Peyer's patch (tissue), 4 donors: Measurements from ENCODE around the gene RTF2. TPM values are rescaled to one million over a fixed set of nuclear protein-coding genes. Genes with fewer than 3 reads are reported as not detected.
"Not testable (repeated sequence)": the region's sequence is repeated elsewhere in the genome, so short reads cannot be mapped to it uniquely, and the experiment has no call there.

ENCODE experiments used
- DNase-seq, 3 donors: peaks; one replicate each; pipeline ENCODE4 v3.0.0-alpha.2; 2017 to 2019
- H3K27ac ChIP-seq, 4 donors: fragments of 200-600 bp; sonication (generic); one replicate each; pipeline ENCODE4 v1.5.1; 2016 to 2019
- H3K27me3 ChIP-seq, 2 donors: fragments of 200-600 bp; sonication (generic); one replicate each; pipeline ENCODE4 v1.5.1; 2019
- H3K36me3 ChIP-seq, 3 donors: fragments of 200-600 bp; sonication (generic); one replicate each; pipeline ENCODE4 v1.5.1; 2016 to 2019
- H3K4me1 ChIP-seq, 4 donors: fragments of 200-600 bp; sonication (generic); one replicate each; pipeline ENCODE4 v1.5.1; 2016 to 2019
- H3K4me3 ChIP-seq, 4 donors: fragments of 200-600 bp; sonication (generic); 1 replicate in 3 of 4; 2 replicates in 1 of 4; pipeline ENCODE4 v1.5.1; 2016 to 2019; ENCODE audit warnings: mild to moderate bottlenecking in 1 of 4
- H3K9me3 ChIP-seq, 4 donors: fragments of 200-600 bp; sonication (generic); one replicate each; pipeline ENCODE4 v1.5.1; 2016 to 2019; ENCODE audit warnings: mild to moderate bottlenecking in 1 of 4
- CTCF ChIP-seq, 6 experiments: fragments of 450-650 bp in 4 of 6; fragments of 200-600 bp in 2 of 6; sonication (generic) in 1 of 6; IDR thresholded peaks; one replicate each; pipeline ENCODE4 v1.5.1; 2017 to 2019; ENCODE audit warnings: antibody characterized with exemption in 6 of 6, mild to moderate bottlenecking in 3 of 6, moderate library complexity in 1 of 6
- POLR2A ChIP-seq, 2 donors: fragments of 450-650 bp; IDR thresholded peaks; one replicate each; pipeline ENCODE4 v1.5.1; 2017; ENCODE audit warnings: antibody characterized with exemption in 2 of 2, mild to moderate bottlenecking in 2 of 2, moderate library complexity in 2 of 2
- total RNA-seq, 4 donors: library from RNA; depleted of rRNA; stranded (reverse); fragments of >200 nt; gene quantifications; one replicate each; pipeline ENCODE4 v1.1.0, GENCODE V29; 2016

Gene RTF2
- total RNA-seq, 4 donors from 2014 or later: 36.3 to 53.8 (median 48.4) TPM

- no peak for DNase-seq
- no peaks in the 10 kb centered on the region for H3K36me3 ChIP-seq
- no peak for TF ChIP-seq POLR2A (IDR thresholded peaks at IDR 0.05)
- no peak for TF ChIP-seq CTCF (IDR thresholded peaks at IDR 0.05)
Measured at GRCh38 chr20:56551571-56551970, 83.1 kb downstream of the RTF2 start.

GRCh38 chr20:56552911-56553629 is 84.6 kb downstream of the RTF2 start:
- TF ChIP-seq CTCF (IDR thresholded peaks at IDR 0.05) (no peak), POLR2A (IDR thresholded peaks at IDR 0.05) (no peak)
- Histone ChIP-seq H3K36me3 (no peaks in the 10 kb centered on the region), H3K4me1 (no peaks in the 10 kb centered on the region), H3K27me3 (no peaks in the 10 kb centered on the region), H3K27ac (no peak overlapping the region), H3K9me3 (no peaks in the 10 kb centered on the region), H3K4me3 (no peak overlapping the region)
- no peak for DNase-seq

More at GRCh38 chr20:56551571-56551970, 83.1 kb downstream of the RTF2 start:
- H3K27ac ChIP-seq: no peak overlapping the region
- H3K27me3 ChIP-seq: no peaks in the 10 kb centered on the region
- no peak overlapping the region for H3K4me3 ChIP-seq
- no peaks in the 10 kb centered on the region for H3K9me3 ChIP-seq
- no peaks in the 10 kb centered on the region for H3K4me1 ChIP-seq

- H3K36me3 ChIP-seq: no peaks in the 10 kb centered on the region
- no peak overlapping the region for H3K4me3 ChIP-seq
- no peaks in the 10 kb centered on the region for H3K9me3 ChIP-seq
- H3K27me3 ChIP-seq: no peaks in the 10 kb centered on the region
- no peaks in the 10 kb centered on the region for H3K4me1 ChIP-seq
- DNase-seq: no peak
- TF ChIP-seq POLR2A (IDR thresholded peaks at IDR 0.05): no peak
- TF ChIP-seq CTCF (IDR thresholded peaks at IDR 0.05): no peak
- no peak overlapping the region for H3K27ac ChIP-seq
Measured at GRCh38 chr20:56554869-56555268, 86.4 kb downstream of the RTF2 start.

- Histone ChIP-seq H3K9me3 (no peaks in the 10 kb centered on the region), H3K27ac (no peak overlapping the region), H3K4me1 (no peaks in the 10 kb centered on the region), H3K4me3 (no peak overlapping the region), H3K36me3 (no peaks in the 10 kb centered on the region), H3K27me3 (no peaks in the 10 kb centered on the region)
- DNase-seq: no peak
- no peak for TF ChIP-seq CTCF (IDR thresholded peaks at IDR 0.05)
- no peak for TF ChIP-seq POLR2A (IDR thresholded peaks at IDR 0.05)
Measured at GRCh38 chr20:56558968-56559367, 90.5 kb downstream of the RTF2 start.

- not testable (repeated sequence) for H3K36me3 ChIP-seq, H3K4me1 ChIP-seq, H3K4me3 ChIP-seq, H3K27ac ChIP-seq, H3K27me3 ChIP-seq, DNase-seq, H3K9me3 ChIP-seq
Measured at GRCh38 chr20:56564526-56564925, 96.1 kb downstream of the RTF2 start.

GRCh38 chr20:56565511-56565910 is 97.1 kb downstream of the RTF2 start:
- no peaks in the 10 kb centered on the region for H3K4me1 ChIP-seq
- no peaks in the 10 kb centered on the region for H3K27me3 ChIP-seq
- H3K9me3 ChIP-seq: no peaks in the 10 kb centered on the region
- H3K36me3 ChIP-seq: no peaks in the 10 kb centered on the region
- DNase-seq: no peak
- no peak for TF ChIP-seq CTCF (IDR thresholded peaks at IDR 0.05)
- no peak for TF ChIP-seq POLR2A (IDR thresholded peaks at IDR 0.05)
- H3K4me3 ChIP-seq: no peak overlapping the region
- no peak overlapping the region for H3K27ac ChIP-seq
